Panc1 (cell line): ENCODE results near the gene RHBG. TPM values are rescaled to one million over a fixed set of nuclear protein-coding genes. Genes with fewer than 3 reads are reported as not detected.

Source experiments
- ATAC-seq: fragments of 200-7000 bp; cut with Tn5 transposase; 2 replicates; pipeline ENCODE4 v1.9.1; 2020; ENCODE audit warnings: mild to moderate bottlenecking, moderate library complexity
- BruUV-seq: library from RNA; stranded (reverse); fragments of 400-500 nt; replicated peaks from 2 replicates; lab custom pipeline; 2021; lab: Mats Ljungman, UMichigan
- CTCF ChIA-PET: fragments of 300-600 bp; sonication (Branson Sonifier 250); formaldehyde crosslinking; loops from one replicate; lab custom pipeline; 2022; ENCODE audit warnings: antibody characterized with exemption; lab: Charles Lee
- POLR2A ChIA-PET: fragments of 300-600 bp; sonication (Branson Sonifier 250); formaldehyde crosslinking; loops from one replicate; lab custom pipeline; 2022; ENCODE audit warnings: antibody characterized with exemption; lab: Charles Lee
- DNase-seq: peaks from one replicate; pipeline ENCODE4 v3.0.0-alpha.2; 2010; ENCODE audit warnings: low read depth, low spot score
- H3K27ac ChIP-seq: 2 replicates; pipeline ENCODE4 v1.5.1; 2011; ENCODE audit warnings: mild to moderate bottlenecking, low read length, inconsistent platforms
- H3K27me3 ChIP-seq: fragments of 200-500 bp; sonication (Bioruptor generic); 2 replicates; pipeline ENCODE4 v1.6.0; 2014; ENCODE audit warnings: low read length, inconsistent platforms; ENCODE audit not compliant: control insufficient read depth, insufficient read depth
- H3K36me3 ChIP-seq: fragments of 200-500 bp; sonication (Bioruptor generic); 2 replicates; pipeline ENCODE4 v1.5.1; 2014; ENCODE audit warnings: inconsistent platforms, mild to moderate bottlenecking, low read length, moderate library complexity; ENCODE audit not compliant: control insufficient read depth, insufficient read depth
- H3K4me1 ChIP-seq: 2 replicates; pipeline ENCODE4 v1.5.1; 2011; ENCODE audit warnings: inconsistent platforms, mild to moderate bottlenecking, low read length, moderate library complexity; ENCODE audit not compliant: control insufficient read depth, insufficient read depth
- H3K4me3 ChIP-seq, 2 experiments: 2 replicates each; pipeline ENCODE4 v1.5.1; 2011 to 2012; ENCODE audit warnings: low read depth in 2 of 2, low read length in 2 of 2, mild to moderate bottlenecking in 2 of 2, inconsistent platforms in 1 of 2, moderate library complexity in 1 of 2
- H3K9me3 ChIP-seq: fragments of 200-500 bp; sonication (Bioruptor generic); 2 replicates; pipeline ENCODE4 v1.5.1; 2014; ENCODE audit warnings: low read depth, mild to moderate bottlenecking, inconsistent platforms, low read length, moderate library complexity; ENCODE audit not compliant: control insufficient read depth, insufficient read depth
- CTCF ChIP-seq: fragments of 450-650 bp; IDR thresholded peaks from 2 replicates; pipeline ENCODE4 v1.5.1; 2017; ENCODE audit warnings: mild to moderate bottlenecking
- POLR2AphosphoS5 ChIP-seq: IDR thresholded peaks from 2 replicates; pipeline ENCODE4 v1.6.1; 2012; ENCODE audit warnings: mild to moderate bottlenecking, low read depth, low read length, moderate library complexity
- REST ChIP-seq, 2 experiments: IDR thresholded peaks; 2 replicates each; pipeline ENCODE4 v1.6.1; 2011 to 2012; ENCODE audit warnings: low read depth in 2 of 2, control low read depth in 1 of 2, low read length in 1 of 2, mild to moderate bottlenecking in 1 of 2, moderate library complexity in 1 of 2; ENCODE audit not compliant: insufficient read depth in 1 of 2
- SIN3A ChIP-seq: IDR thresholded peaks from 2 replicates; pipeline ENCODE4 v1.6.1; 2012; ENCODE audit warnings: low read depth, mild to moderate bottlenecking, low read length, moderate library complexity, borderline replicate concordance; ENCODE audit not compliant: insufficient read depth
- TCF7L2 ChIP-seq: IDR thresholded peaks from 2 replicates; pipeline ENCODE4 v1.6.1; 2011; ENCODE audit warnings: mild to moderate bottlenecking, low read depth, low read length, inconsistent platforms
- in situ Hi-C: cut with HindIII; loops from 2 replicates; pipeline ENCODE4 v1.10.0; 2016; ENCODE audit warnings: low sequenced_read_pairs, low pct_unique_long_range_greater_than_20kb
- intact Hi-C: fragments of 100-400 bp; cut with micrococcal nuclease; formaldehyde crosslinking; loops from one replicate; pipeline ENCODE4 v1.10.0; 2022; ENCODE audit not compliant: unreplicated experiment
- total RNA-seq: library from RNA; stranded (reverse); gene quantifications from one replicate; pipeline ENCODE4 v1.2.1, GENCODE V29; 2021; ENCODE audit not compliant: unreplicated experiment

Gene RHBG
- total RNA-seq, 1 experiment from 2014 or later = 0.28 TPM

GRCh38 chr1:156360534-156360933, 8.5 kb upstream of the RHBG start:
- Histone ChIP-seq H3K4me1 (no peaks in the 10 kb centered on the region), H3K27ac (no peak overlapping the region), H3K4me3 (no peak overlapping the region), H3K9me3 (no peaks in the 10 kb centered on the region), H3K27me3 (no peaks in the 10 kb centered on the region), H3K36me3 (no peaks in the 10 kb centered on the region)
- TF ChIP-seq CTCF (no peak), TCF7L2 (no peak), SIN3A (no peak), REST (IDR thresholded peaks at IDR 0.05; ENCODE audit: insufficient read depth in 1 of 2, low read depth in 2 of 2, low read length in 1 of 2) (no peak), POLR2AphosphoS5 (no peak)
- POLR2A ChIA-PET = no interaction called here
- in situ Hi-C loops = no loop called here
- BruUV-seq = no TSS peak
- intact Hi-C loops = no loop called here
- no peak for ATAC-seq
- no peak for DNase-seq
- CTCF ChIA-PET = no interaction called here

GRCh38 chr1:156365754-156366153, 3.3 kb upstream of the RHBG start:
- H3K27me3 ChIP-seq = no peaks in the 10 kb centered on the region
- POLR2A ChIA-PET = interaction anchor here (0.6 kb wide), 1 partner anchor 135 kb away, joined by 4 read pairs; the partner anchor contains the start of gene MEF2D
- in situ Hi-C loops (no loop called here), intact Hi-C loops (no loop called here)
- H3K4me3 ChIP-seq = no peak overlapping the region
- H3K4me1 ChIP-seq = peaks cover 5% of the 10 kb centered on the region; the same call in 1 of the 2 replicates
- H3K9me3 ChIP-seq = no peaks in the 10 kb centered on the region
- DNase-seq (no peak), ATAC-seq (no peak)
- H3K27ac ChIP-seq = no peak overlapping the region
- CTCF ChIA-PET = interaction anchor here (0.8 kb wide), 1 partner anchor 31 kb away, joined by 3 read pairs; no protein-coding TSS in a partner anchor
- no peaks in the 10 kb centered on the region; the same call in 1 of the 2 replicates for H3K36me3 ChIP-seq
- TF ChIP-seq SIN3A = no peak
- no peak for TF ChIP-seq CTCF
- TF ChIP-seq POLR2AphosphoS5 = no peak
- TF ChIP-seq TCF7L2 = no peak
- no peak for TF ChIP-seq REST (IDR thresholded peaks at IDR 0.05; ENCODE audit: insufficient read depth in 1 of 2, low read depth in 2 of 2, low read length in 1 of 2)
- BruUV-seq = no TSS peak
